KMS-11 (cell line): ENCODE measurements around the gene IST1.

Experiments
- H2AFZ ChIP-seq: fragments of 200-600 bp; sonication (generic); 2 replicates; pipeline ENCODE4 v1.6.1; 2016; ENCODE audit warnings: antibody characterized with exemption, mixed run types, low read depth
- H3K27ac ChIP-seq: fragments of 200-600 bp; sonication (generic); 2 replicates; pipeline ENCODE4 v1.6.1; 2016; ENCODE audit warnings: mild to moderate bottlenecking, mixed run types
- H3K27me3 ChIP-seq: fragments of 200-600 bp; sonication (generic); 2 replicates; pipeline ENCODE4 v1.6.1; 2017; ENCODE audit warnings: mild to moderate bottlenecking, low read depth, mixed run types, moderate library complexity; ENCODE audit not compliant: insufficient read depth
- H3K36me3 ChIP-seq: fragments of 200-600 bp; sonication (generic); 2 replicates; pipeline ENCODE4 v1.6.1; 2017; ENCODE audit warnings: mild to moderate bottlenecking, mixed run types; ENCODE audit not compliant: insufficient read depth
- H3K4me1 ChIP-seq: fragments of 200-600 bp; sonication (generic); 2 replicates; pipeline ENCODE4 v1.6.1; 2016; ENCODE audit warnings: mild to moderate bottlenecking, low read depth, mixed run types; ENCODE audit not compliant: poor library complexity, severe bottlenecking
- H3K4me2 ChIP-seq: fragments of 200-600 bp; sonication (generic); 2 replicates; pipeline ENCODE4 v1.7.0; 2016; ENCODE audit warnings: mild to moderate bottlenecking, mixed run types
- H3K4me3 ChIP-seq: fragments of 200-600 bp; sonication (generic); IDR thresholded peaks from 2 replicates; pipeline ENCODE4 v1.6.1; 2017; ENCODE audit warnings: low read depth, low read length, mixed read lengths; ENCODE audit not compliant: insufficient read depth
- H3K79me2 ChIP-seq: fragments of 200-600 bp; sonication (generic); 2 replicates; pipeline ENCODE4 v1.6.1; 2016; ENCODE audit warnings: low read depth, mixed run types; ENCODE audit not compliant: insufficient read depth
- H3K9ac ChIP-seq: fragments of 200-600 bp; sonication (generic); 2 replicates; pipeline ENCODE4 v1.6.1; 2016; ENCODE audit warnings: mild to moderate bottlenecking, mixed run types
- H4K20me1 ChIP-seq: fragments of 200-600 bp; sonication (generic); 2 replicates; pipeline ENCODE4 v1.6.1; 2016; ENCODE audit warnings: mild to moderate bottlenecking, mixed run types; ENCODE audit not compliant: insufficient read depth
- TF ChIP-seq, protein P1 (sequence below): fragments of 200-600 bp; sonication (generic); conservative IDR thresholded peaks from 2 replicates; pipeline ENCODE4 v1.6.1; 2017; ENCODE audit warnings: low read depth, mild to moderate bottlenecking, antibody characterized with exemption, low read length, moderate library complexity, mixed read lengths

Gene IST1

DNA sequence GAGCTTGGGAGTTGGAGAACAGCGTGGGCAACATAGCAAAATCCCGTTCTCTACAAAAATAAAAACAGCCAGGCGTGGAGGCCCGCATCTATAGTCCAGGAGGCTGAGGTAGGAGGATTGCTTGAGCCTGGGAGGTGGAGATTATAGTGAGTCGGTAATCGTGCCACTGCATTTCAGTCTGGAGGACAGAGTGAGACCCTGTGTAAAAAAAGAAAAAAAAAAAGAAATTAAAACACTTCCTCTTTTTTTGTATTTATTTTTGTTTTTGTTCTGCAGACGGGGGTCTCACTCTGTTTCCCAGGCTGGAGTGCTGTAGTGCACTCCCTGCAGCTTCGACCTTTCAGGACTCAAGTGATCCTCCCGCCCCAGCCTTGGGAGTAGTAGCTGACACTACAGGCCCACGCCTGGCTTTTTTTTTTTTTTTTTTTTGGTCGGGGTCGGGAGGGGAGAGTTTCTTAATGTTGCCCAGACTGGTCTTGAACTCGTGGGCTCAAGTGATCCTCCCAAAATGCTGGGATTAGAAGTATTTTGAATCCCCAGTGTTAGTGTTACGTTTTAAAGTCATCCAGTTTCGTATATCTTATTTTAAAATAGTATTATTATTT is 1.5 kb downstream of the IST1 start:
- Histone ChIP-seq H3K4me2 (peak overlapping the region; percentile 96), H2AFZ (no peak overlapping the region), H3K27me3 (no peaks in the 10 kb centered on the region), H3K4me1 (peaks cover 26% of the 10 kb centered on the region), H3K79me2 (peaks cover 65% of the 10 kb centered on the region), H3K4me3 (no peak overlapping the region), H3K9ac (peak overlapping the region; percentile 92; the same call in 1 of the 2 replicates), H3K36me3 (0 out of 2 replicates have a peak, but pooled peaks cover 1% of the 10 kb centered on the region), H4K20me1 (peaks cover 8% of the 10 kb centered on the region), H3K27ac (no peak overlapping the region)
- TF ChIP-seq, protein P1, sequence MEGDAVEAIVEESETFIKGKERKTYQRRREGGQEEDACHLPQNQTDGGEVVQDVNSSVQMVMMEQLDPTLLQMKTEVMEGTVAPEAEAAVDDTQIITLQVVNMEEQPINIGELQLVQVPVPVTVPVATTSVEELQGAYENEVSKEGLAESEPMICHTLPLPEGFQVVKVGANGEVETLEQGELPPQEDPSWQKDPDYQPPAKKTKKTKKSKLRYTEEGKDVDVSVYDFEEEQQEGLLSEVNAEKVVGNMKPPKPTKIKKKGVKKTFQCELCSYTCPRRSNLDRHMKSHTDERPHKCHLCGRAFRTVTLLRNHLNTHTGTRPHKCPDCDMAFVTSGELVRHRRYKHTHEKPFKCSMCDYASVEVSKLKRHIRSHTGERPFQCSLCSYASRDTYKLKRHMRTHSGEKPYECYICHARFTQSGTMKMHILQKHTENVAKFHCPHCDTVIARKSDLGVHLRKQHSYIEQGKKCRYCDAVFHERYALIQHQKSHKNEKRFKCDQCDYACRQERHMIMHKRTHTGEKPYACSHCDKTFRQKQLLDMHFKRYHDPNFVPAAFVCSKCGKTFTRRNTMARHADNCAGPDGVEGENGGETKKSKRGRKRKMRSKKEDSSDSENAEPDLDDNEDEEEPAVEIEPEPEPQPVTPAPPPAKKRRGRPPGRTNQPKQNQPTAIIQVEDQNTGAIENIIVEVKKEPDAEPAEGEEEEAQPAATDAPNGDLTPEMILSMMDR: no peak

DNA sequence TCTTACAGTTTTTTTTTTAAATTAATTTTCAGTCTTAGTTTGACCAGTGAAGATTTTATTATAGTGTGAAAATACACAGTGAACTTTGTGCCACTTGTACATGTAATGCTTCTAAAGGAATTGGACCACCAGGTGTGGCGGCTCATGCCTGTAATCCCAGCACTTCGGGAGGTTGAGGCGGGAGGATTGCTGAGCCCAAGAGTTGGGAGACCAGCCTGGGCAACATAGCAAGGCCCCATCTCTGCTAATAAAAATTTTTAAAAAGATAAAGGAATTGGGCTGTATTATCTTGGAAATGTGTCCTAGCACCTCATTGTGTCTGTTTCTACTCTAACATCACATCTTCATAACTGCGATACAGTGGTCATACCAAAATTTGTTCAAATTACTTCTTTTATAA is 3.8 kb downstream of the IST1 start:
- Histone ChIP-seq H3K79me2 (peaks cover 89% of the 10 kb centered on the region), H3K27ac (no peak overlapping the region), H3K27me3 (no peaks in the 10 kb centered on the region), H4K20me1 (peaks cover 19% of the 10 kb centered on the region), H3K9ac (no peak overlapping the region), H3K4me2 (no peak overlapping the region), H2AFZ (no peak overlapping the region), H3K4me1 (peaks cover 25% of the 10 kb centered on the region), H3K36me3 (0 out of 2 replicates have a peak, but pooled peaks cover 3% of the 10 kb centered on the region), H3K4me3 (no peak overlapping the region)
- TF ChIP-seq, protein P1: no peak

DNA sequence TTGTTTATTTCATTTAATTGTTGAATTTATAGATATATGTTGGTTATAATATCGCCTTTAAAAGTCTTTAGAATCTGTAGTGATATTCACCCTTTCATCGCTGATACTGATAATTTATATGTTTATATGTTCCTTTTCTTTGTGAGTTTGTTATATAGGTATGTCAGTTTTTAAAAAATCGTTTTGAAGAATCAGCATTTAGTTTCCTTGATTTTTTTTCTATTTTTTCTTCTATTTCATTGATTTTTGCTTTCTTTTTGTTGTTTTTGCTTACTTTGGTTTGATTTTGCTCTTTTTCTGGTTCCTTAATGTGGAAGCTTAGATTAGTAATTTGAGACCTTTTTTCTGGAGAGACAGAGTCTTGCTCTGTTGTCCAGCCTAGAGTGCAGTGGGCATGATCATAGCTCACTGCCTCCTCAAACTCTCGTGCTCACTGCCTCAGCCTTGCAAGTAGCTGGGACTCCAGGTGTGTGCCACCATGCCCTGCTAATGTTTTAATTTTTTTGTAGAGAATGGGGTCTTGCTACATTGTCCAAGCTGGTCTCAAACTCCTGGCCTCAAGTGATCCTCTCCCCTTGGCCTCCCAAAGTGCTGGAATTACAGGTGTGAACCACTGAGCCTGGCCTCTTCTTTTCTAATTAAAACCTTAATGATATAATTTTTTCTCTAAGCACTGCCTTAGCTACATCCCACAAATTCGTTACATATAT is 7.5 kb downstream of the IST1 start:
- H4K20me1 ChIP-seq: peaks cover 25% of the 10 kb centered on the region
- peaks cover 13% of the 10 kb centered on the region for H3K4me1 ChIP-seq

DNA sequence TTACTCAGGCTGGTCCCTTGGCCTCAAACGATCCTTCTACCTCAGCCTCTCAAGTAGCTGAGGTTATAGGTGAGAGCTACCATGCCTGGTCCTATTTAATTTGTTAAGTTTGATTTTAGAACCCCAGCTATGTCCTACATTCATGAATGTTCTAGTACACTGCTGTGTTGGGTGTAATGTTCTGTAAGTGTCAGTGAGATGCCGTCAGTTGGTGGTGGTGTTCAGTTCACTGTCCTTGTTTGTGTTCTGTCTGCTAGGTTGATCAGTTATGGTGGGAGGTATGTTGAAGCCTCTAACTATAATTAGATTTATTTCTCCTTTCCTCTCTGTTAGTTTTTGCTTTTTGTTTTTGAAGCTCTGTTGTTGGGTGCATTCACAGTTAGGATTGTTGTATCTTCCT is 8.3 kb downstream of the IST1 start:
- H3K4me3 ChIP-seq: no peak overlapping the region
- H3K27me3 ChIP-seq: no peaks in the 10 kb centered on the region
- no peak overlapping the region for H3K9ac ChIP-seq
- H3K4me1 ChIP-seq: peaks cover 13% of the 10 kb centered on the region
- H4K20me1 ChIP-seq: peaks cover 26% of the 10 kb centered on the region
- peaks cover 100% of the 10 kb centered on the region for H3K79me2 ChIP-seq
- H3K36me3 ChIP-seq: 0 out of 2 replicates have a peak, but pooled peaks cover 3% of the 10 kb centered on the region
- TF ChIP-seq, protein P1: no peak
- no peak overlapping the region for H3K27ac ChIP-seq
- no peak overlapping the region for H2AFZ ChIP-seq
- H3K4me2 ChIP-seq: no peak overlapping the region

More for the DNA sequence above, 7.5 kb downstream of the IST1 start:
- peaks cover 100% of the 10 kb centered on the region for H3K79me2 ChIP-seq
- H3K4me2 ChIP-seq: no peak overlapping the region
- no peak overlapping the region for H3K27ac ChIP-seq
- no peak overlapping the region for H2AFZ ChIP-seq
- H3K36me3 ChIP-seq: 0 out of 2 replicates have a peak, but pooled peaks cover 3% of the 10 kb centered on the region
- H3K27me3 ChIP-seq: no peaks in the 10 kb centered on the region
- no peak overlapping the region for H3K9ac ChIP-seq
- no peak overlapping the region for H3K4me3 ChIP-seq
- TF ChIP-seq, protein P1: no peak
